CD4-positive, alpha-beta T cell (primary cell): ENCODE results near the gene SYCP2. TPM values are rescaled to one million over a fixed set of nuclear protein-coding genes. Genes with fewer than 3 reads are reported as not detected.
A peak's percentile ranks its signal among the peaks of the same experiment; 100 is the strongest.

Experiments used
- ATAC-seq: fragments of 200-7000 bp; cut with Tn5 transposase; one replicate; pipeline ENCODE4 v1.10.0; 2022; ENCODE audit warnings: mild to moderate bottlenecking; ENCODE audit not compliant: poor library complexity
- CTCF ChIA-PET: fragments of 350-600 bp; sonication (Branson Sonifier 250); formaldehyde crosslinking; loops from one replicate; lab custom pipeline; 2021; ENCODE audit warnings: antibody characterized with exemption, inconsistent platforms; lab: Charles Lee
- POLR2A ChIA-PET: fragments of 350-600 bp; sonication (Branson Sonifier 250); formaldehyde crosslinking; loops from one replicate; lab custom pipeline; 2021; ENCODE audit warnings: antibody characterized with exemption, inconsistent platforms; lab: Charles Lee
- DNase-seq, 14 experiments: peaks; one replicate each; pipeline ENCODE4 v3.0.0-alpha.2; 2013 to 2020; ENCODE audit warnings: mixed read lengths in 2 of 14
- H3K27ac ChIP-seq, 2 donors: one replicate each; pipeline versions ENCODE4 v1.5.1 to v1.7.0; 2013; ENCODE audit warnings: low read length in 2 of 2, low read depth in 1 of 2, mild to moderate bottlenecking in 1 of 2
- H3K27me3 ChIP-seq, 2 experiments: 1 replicate in 1 of 2; 2 replicates in 1 of 2; pipeline versions ENCODE4 v1.6.1 to v1.7.0; 2013; ENCODE audit warnings: low read length in 2 of 2, control low read depth in 1 of 2, mild to moderate bottlenecking in 1 of 2, moderate library complexity in 1 of 2; ENCODE audit not compliant: insufficient read depth in 2 of 2, control insufficient read depth in 1 of 2
- H3K36me3 ChIP-seq: one replicate; pipeline ENCODE4 v1.6.1; 2013; ENCODE audit warnings: low read length, control low read depth; ENCODE audit not compliant: insufficient read depth
- H3K4me1 ChIP-seq: one replicate; pipeline ENCODE4 v1.6.1; 2013; ENCODE audit warnings: low read length, control low read depth; ENCODE audit not compliant: insufficient read depth
- H3K4me3 ChIP-seq: one replicate; pipeline ENCODE4 v1.5.1; 2013; ENCODE audit warnings: mild to moderate bottlenecking, low read length, moderate library complexity
- H3K9me3 ChIP-seq, 2 experiments: 1 replicate in 1 of 2; 2 replicates in 1 of 2; pipeline versions ENCODE4 v1.6.1 to v1.7.0; 2013; ENCODE audit warnings: low read length in 2 of 2, mild to moderate bottlenecking in 2 of 2, control low read depth in 1 of 2, moderate library complexity in 1 of 2; ENCODE audit not compliant: control insufficient read depth in 1 of 2, insufficient read depth in 1 of 2
- H3K27ac Mint-ChIP-seq: one replicate; pipeline ENCODE4 v1.8.0; 2020; ENCODE audit warnings: mixed read lengths
- H3K27me3 Mint-ChIP-seq: one replicate; pipeline ENCODE4 v1.8.0; 2021; ENCODE audit warnings: mixed read lengths
- H3K36me3 Mint-ChIP-seq: one replicate; pipeline ENCODE4 v1.8.0; 2021; ENCODE audit warnings: low read depth, mixed read lengths
- H3K4me1 Mint-ChIP-seq: one replicate; pipeline ENCODE4 v1.8.0; 2021; ENCODE audit warnings: low read depth, mixed read lengths
- H3K4me3 Mint-ChIP-seq: one replicate; pipeline ENCODE4 v1.8.0; 2020; ENCODE audit warnings: mild to moderate bottlenecking, mixed read lengths
- H3K9me3 Mint-ChIP-seq: one replicate; pipeline ENCODE4 v1.8.0; 2020; ENCODE audit warnings: mixed read lengths
- intact Hi-C, 2 experiments: fragments of 100-400 bp; cut with DNase I in 1 of 2; cut with micrococcal nuclease in 1 of 2; formaldehyde crosslinking; loops; one replicate each; pipeline versions ENCODE4 v1.15.1 to v1.9.0; 2023 to 2025; cut with DNase I, micrococcal nuclease
- total RNA-seq, 174 experiments: library from RNA in 2 of 174; stranded (reverse) in 2 of 174; gene quantifications; one replicate each; pipeline ENCODE4 v1.2.3 and lab custom pipeline; 2021 to 2026
- TF ChIP-seq, protein P1 (sequence below): fragments of 200-600 bp; IDR thresholded peaks from one replicate; pipeline ENCODE4 v1.8.0; 2022; ENCODE audit warnings: antibody characterized with exemption, mild to moderate bottlenecking

Gene SYCP2
- total RNA-seq, 2 experiments from 2014 or later, result 4.4 to 4.6 TPM

DNA sequence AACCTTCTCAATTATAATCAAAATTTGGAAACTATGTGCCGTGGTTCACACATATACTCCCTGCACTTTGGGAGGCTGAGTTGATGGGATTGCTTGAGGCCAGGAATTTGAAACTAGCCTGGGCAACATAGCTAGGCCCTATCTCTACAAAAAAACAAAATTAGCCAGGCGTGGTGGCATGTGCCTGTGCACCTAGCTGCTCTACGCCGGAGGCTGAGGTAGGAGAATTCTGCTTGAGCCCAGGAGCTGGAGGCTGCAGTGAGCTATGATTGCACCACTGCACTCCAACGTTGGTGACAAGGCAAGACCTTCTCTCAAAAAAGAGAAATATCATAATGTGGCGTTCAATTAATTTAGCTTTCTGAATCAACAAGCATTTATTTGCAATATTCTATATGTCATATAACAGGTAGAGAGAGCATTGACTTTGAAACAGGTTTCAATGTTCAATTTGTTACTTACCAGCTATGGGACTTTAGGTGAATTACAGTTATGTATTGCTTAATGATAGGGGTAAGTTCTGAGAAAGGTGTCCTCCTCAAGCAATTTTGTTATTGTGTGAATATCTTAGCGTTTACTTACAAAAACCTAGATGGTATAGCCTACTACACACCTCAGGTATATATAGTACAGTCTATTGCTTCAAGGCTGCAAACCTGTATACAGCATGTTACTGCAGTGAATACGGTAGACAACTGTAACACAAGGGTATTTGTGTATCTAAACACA is 2.2 kb upstream of the SYCP2 start:
- H3K9me3 Mint-ChIP-seq, result no peaks in the 10 kb centered on the region
- ATAC-seq (no peak), DNase-seq (no peak)
- H3K4me1 ChIP-seq, result peaks cover 32% of the 10 kb centered on the region
- intact Hi-C loops, result no loop called here
- CTCF ChIA-PET, result interaction anchor here (1.6 kb wide), 1 partner anchor 11 kb away, joined by 4 read pairs; no protein-coding TSS in a partner anchor
- H3K27ac ChIP-seq, result no peak overlapping the region
- no peaks in the 10 kb centered on the region for H3K27me3 Mint-ChIP-seq
- TF ChIP-seq, protein P1, sequence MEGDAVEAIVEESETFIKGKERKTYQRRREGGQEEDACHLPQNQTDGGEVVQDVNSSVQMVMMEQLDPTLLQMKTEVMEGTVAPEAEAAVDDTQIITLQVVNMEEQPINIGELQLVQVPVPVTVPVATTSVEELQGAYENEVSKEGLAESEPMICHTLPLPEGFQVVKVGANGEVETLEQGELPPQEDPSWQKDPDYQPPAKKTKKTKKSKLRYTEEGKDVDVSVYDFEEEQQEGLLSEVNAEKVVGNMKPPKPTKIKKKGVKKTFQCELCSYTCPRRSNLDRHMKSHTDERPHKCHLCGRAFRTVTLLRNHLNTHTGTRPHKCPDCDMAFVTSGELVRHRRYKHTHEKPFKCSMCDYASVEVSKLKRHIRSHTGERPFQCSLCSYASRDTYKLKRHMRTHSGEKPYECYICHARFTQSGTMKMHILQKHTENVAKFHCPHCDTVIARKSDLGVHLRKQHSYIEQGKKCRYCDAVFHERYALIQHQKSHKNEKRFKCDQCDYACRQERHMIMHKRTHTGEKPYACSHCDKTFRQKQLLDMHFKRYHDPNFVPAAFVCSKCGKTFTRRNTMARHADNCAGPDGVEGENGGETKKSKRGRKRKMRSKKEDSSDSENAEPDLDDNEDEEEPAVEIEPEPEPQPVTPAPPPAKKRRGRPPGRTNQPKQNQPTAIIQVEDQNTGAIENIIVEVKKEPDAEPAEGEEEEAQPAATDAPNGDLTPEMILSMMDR, result no peak
- H3K4me3 ChIP-seq, result no peak overlapping the region
- peaks cover 0 to 5% of the 10 kb centered on the region in 2 experiments for H3K9me3 ChIP-seq
- peaks cover 48% of the 10 kb centered on the region for H3K4me1 Mint-ChIP-seq
- H3K4me3 Mint-ChIP-seq, result peak overlapping the region; percentile 62
- H3K27me3 ChIP-seq, result no peaks in the 10 kb centered on the region
- peaks cover 10% of the 10 kb centered on the region for H3K36me3 Mint-ChIP-seq
- no peaks in the 10 kb centered on the region for H3K36me3 ChIP-seq
- no peak overlapping the region for H3K27ac Mint-ChIP-seq
- POLR2A ChIA-PET, result no interaction called here

DNA sequence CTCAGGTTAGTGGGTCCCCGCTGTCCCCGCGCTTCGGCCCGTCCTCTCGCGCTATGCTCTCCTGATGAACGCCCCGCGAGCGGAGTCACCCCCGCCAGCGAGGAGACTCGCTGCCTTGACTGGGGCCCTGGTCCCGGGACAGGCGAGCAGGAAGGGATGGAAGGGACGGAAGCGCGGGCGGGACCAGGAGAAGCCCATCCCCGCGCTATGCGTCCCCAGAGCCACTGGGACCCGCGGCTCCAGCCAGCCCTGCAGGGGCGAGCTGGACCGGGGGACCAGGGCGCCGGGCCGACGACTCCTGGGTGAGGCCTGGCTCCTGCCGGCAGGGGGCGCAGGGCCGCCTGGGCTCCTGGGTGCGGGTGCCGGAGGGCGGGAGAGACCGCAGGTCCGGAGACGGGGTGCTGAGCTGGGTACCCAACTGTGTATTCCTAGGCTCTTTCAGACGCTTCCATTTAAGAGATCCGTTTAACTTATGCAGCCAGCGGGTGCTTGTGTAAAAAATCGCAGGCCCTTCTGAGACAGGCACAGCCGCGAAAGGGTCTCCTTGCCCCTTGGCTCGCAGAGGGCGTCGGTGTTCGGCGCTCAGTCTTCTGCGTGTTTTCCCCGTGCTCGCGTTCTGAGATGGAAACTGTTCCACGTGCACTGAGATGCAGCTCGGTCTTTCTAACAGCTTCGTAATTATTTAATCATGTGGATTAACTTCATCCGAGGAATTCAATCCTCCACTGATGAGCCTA is 580 bp upstream of the SYCP2 start:
- TF ChIP-seq, protein P1, result peak; percentile 92
- peak; percentile 71 for ATAC-seq
- ChIA-PET CTCF (interaction anchor here (0.6 to 2.4 kb wide), 7 partner anchors 10 to 24 kb away, joined by 3 to 31 read pairs (median 6); partner anchors contain the start of gene CDH26), POLR2A (interaction anchor here (0.6 to 1.4 kb wide), 3 partner anchors 11 to 272 kb away, joined by 3 to 6 read pairs (median 4); no protein-coding TSS in a partner anchor)
- peak overlapping the region; percentile 83 for H3K4me3 ChIP-seq
- H3K36me3 ChIP-seq, result no peaks in the 10 kb centered on the region
- peak overlapping the region in 1 of 2 donors; percentile 27 for H3K27ac ChIP-seq
- peak overlapping the region; percentile 67 for H3K27ac Mint-ChIP-seq
- H3K27me3 ChIP-seq, result no peaks in the 10 kb centered on the region
- intact Hi-C loops, result no loop called here
- H3K9me3 Mint-ChIP-seq, result no peaks in the 10 kb centered on the region
- no peaks in the 10 kb centered on the region for H3K27me3 Mint-ChIP-seq
- H3K36me3 Mint-ChIP-seq, result peaks cover 7% of the 10 kb centered on the region
- peaks cover 0 to under 1% of the 10 kb centered on the region in 2 experiments for H3K9me3 ChIP-seq
- DNase-seq, result peak; percentile 62 to 90 (median 75)
- peak overlapping the region; percentile 86 for H3K4me3 Mint-ChIP-seq
- peaks cover 25% of the 10 kb centered on the region for H3K4me1 ChIP-seq
- peaks cover 44% of the 10 kb centered on the region for H3K4me1 Mint-ChIP-seq

DNA sequence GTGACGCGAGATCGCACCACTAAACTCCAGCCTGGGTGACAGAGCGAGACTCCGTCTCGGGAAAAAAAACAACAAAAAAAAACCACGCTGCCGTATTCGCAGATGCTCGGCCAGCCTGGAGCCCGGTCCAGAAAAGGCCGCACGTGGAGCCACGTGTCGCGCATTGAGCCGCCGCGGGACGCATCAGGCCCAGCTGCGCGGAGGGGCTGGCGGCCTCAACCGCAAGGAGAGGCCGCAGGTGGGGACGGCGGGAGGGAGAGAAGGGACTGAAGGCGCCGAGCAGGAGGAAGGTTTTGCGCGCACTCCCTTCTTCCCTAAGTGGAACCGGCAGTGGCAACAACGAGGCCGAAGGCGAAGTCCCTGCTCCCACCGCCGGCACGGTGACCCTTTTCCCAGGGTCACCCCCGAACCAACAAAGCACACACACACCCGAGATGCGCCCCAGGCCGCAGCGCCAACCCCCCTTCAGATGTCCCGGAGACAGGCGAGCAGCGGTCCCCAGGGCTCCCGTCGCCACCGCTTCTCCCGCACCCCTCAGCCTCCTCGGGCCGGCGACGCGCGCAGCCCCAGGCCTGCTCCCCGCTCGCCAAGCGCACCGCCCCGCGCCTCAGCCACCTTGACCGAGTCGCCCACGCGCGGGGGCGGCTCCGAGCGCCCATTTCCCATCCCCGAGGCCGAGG is 681 bp downstream of the SYCP2 start:
- Mint-ChIP-seq H3K9me3 (no peaks in the 10 kb centered on the region), H3K4me3 (peak overlapping the region; percentile 80), H3K27ac (no peak overlapping the region), H3K4me1 (peaks cover 33% of the 10 kb centered on the region), H3K36me3 (no peaks in the 10 kb centered on the region), H3K27me3 (no peaks in the 10 kb centered on the region)
- no peak for ATAC-seq
- H3K4me1 ChIP-seq, result peaks cover 15% of the 10 kb centered on the region
- CTCF ChIA-PET, result interaction anchor here (1.9 to 2.4 kb wide), 2 partner anchors 11 to 16 kb away, joined by 15 to 31 read pairs; no protein-coding TSS in a partner anchor
- DNase-seq, result peak in 1 of 14 experiments; percentile 27
- no peak overlapping the region for H3K27ac ChIP-seq
- POLR2A ChIA-PET, result interaction anchor here (0.7 to 2.0 kb wide), 2 partner anchors 8 to 10 kb away, joined by 3 to 5 read pairs; partner anchors contain the start of genes FAM217B and PPP1R3D
- intact Hi-C loops, result no loop called here
- H3K9me3 ChIP-seq, result no peaks in the 10 kb centered on the region
- H3K4me3 ChIP-seq, result peak overlapping the region; percentile 83
- no peaks in the 10 kb centered on the region for H3K36me3 ChIP-seq
- H3K27me3 ChIP-seq, result no peaks in the 10 kb centered on the region
- TF ChIP-seq, protein P1, result no peak
